ENCODE measurements around the gene PSTPIP1. TPM values are rescaled to one million over a fixed set of nuclear protein-coding genes. Genes with fewer than 3 reads are reported as not detected.

PSTPIP1 gene
- 1 to 10 TPM; 2.5 to 3.6 TPM for polyA plus RNA-seq

- Histone ChIP-seq H3K27ac (ENCODE audit: low read depth in 2 of 2, low read length in 1 of 2) (peak within 1 kb of the TSS; percentile 48 to 74), H3K9me3 (ENCODE audit: control insufficient read depth in 2 of 2, insufficient read depth in 1 of 2, low read depth in 1 of 2, low read length in 1 of 2) (no peaks in the 10 kb centered on the region), H3K36me3 (ENCODE audit: control insufficient read depth in 2 of 2, insufficient read depth in 2 of 2, low read length in 1 of 2) (no peaks in the 10 kb centered on the region), H3K27me3 (ENCODE audit: control insufficient read depth in 1 of 2, insufficient read depth in 2 of 2, low read length in 2 of 2) (no peaks in the 10 kb centered on the region), H3K4me1 (ENCODE audit: control insufficient read depth in 2 of 2, insufficient read depth in 2 of 2, low read length in 1 of 2) (peaks cover 0 to 6% of the 10 kb centered on the region in 2 donors), H3K4me3 (ENCODE audit: low read depth in 1 of 2, low read length in 2 of 2) (peak within 1 kb of the TSS; percentile 2 to 48)
- 33 to 54% methylated on average over 26 to 28 of the region's 28 CpGs for WGBS, 2 donors
Measured at GRCh38 chr15:76994971-76995945, at the start of gene PSTPIP1. TSS of gene PSTPIP1 (plus strand) at chr15:76995126. CDS start at chr15:76995574, 448 bp downstream.

GRCh38 chr15:76945494-76946093 lies 49.3 kb upstream of the PSTPIP1 start:
- no peaks in the 10 kb centered on the region for H3K9me3 ChIP-seq (ENCODE audit: control insufficient read depth in 2 of 2, insufficient read depth in 1 of 2, low read depth in 1 of 2, low read length in 1 of 2)
- H3K27me3 ChIP-seq (ENCODE audit: control insufficient read depth in 1 of 2, insufficient read depth in 2 of 2, low read length in 2 of 2), result no peaks in the 10 kb centered on the region
- peaks cover 0 to under 1% of the 10 kb centered on the region in 2 donors for H3K36me3 ChIP-seq (ENCODE audit: control insufficient read depth in 2 of 2, insufficient read depth in 2 of 2, low read length in 1 of 2)
- WGBS, 2 donors, result 75 to 80% methylated on average over 2 of the region's 2 CpGs
- H3K27ac ChIP-seq (ENCODE audit: low read depth in 2 of 2, low read length in 1 of 2), result no peak overlapping the region
- no peaks in the 10 kb centered on the region for H3K4me1 ChIP-seq (ENCODE audit: control insufficient read depth in 2 of 2, insufficient read depth in 2 of 2, low read length in 1 of 2)
- no peak overlapping the region for H3K4me3 ChIP-seq (ENCODE audit: low read depth in 1 of 2, low read length in 2 of 2)

- Histone ChIP-seq H3K4me3 (ENCODE audit: low read depth in 1 of 2, low read length in 2 of 2) (no peak overlapping the region), H3K36me3 (ENCODE audit: control insufficient read depth in 2 of 2, insufficient read depth in 2 of 2, low read length in 1 of 2) (no peaks in the 10 kb centered on the region), H3K27ac (ENCODE audit: low read depth in 2 of 2, low read length in 1 of 2) (no peak overlapping the region), H3K27me3 (ENCODE audit: control insufficient read depth in 1 of 2, insufficient read depth in 2 of 2, low read length in 2 of 2) (no peaks in the 10 kb centered on the region), H3K4me1 (ENCODE audit: control insufficient read depth in 2 of 2, insufficient read depth in 2 of 2, low read length in 1 of 2) (no peaks in the 10 kb centered on the region), H3K9me3 (ENCODE audit: control insufficient read depth in 2 of 2, insufficient read depth in 1 of 2, low read depth in 1 of 2, low read length in 1 of 2) (no peaks in the 10 kb centered on the region)
- 74 to 85% methylated on average over 3 of the region's 3 CpGs for WGBS, 2 donors
Measured at GRCh38 chr15:76947454-76947853, 47.5 kb upstream of the PSTPIP1 start.

- Histone ChIP-seq H3K4me1 (ENCODE audit: control insufficient read depth in 2 of 2, insufficient read depth in 2 of 2, low read length in 1 of 2) (no peaks in the 10 kb centered on the region), H3K4me3 (ENCODE audit: low read depth in 1 of 2, low read length in 2 of 2) (no peak overlapping the region), H3K27ac (ENCODE audit: low read depth in 2 of 2, low read length in 1 of 2) (no peak overlapping the region), H3K36me3 (ENCODE audit: control insufficient read depth in 2 of 2, insufficient read depth in 2 of 2, low read length in 1 of 2) (no peaks in the 10 kb centered on the region), H3K27me3 (ENCODE audit: control insufficient read depth in 1 of 2, insufficient read depth in 2 of 2, low read length in 2 of 2) (no peaks in the 10 kb centered on the region), H3K9me3 (ENCODE audit: control insufficient read depth in 2 of 2, insufficient read depth in 1 of 2, low read depth in 1 of 2, low read length in 1 of 2) (no peaks in the 10 kb centered on the region)
- 84 to 92% methylated on average over 1 of the region's 1 CpG for WGBS, 2 donors
Measured at GRCh38 chr15:76951220-76951619, 43.7 kb upstream of the PSTPIP1 start.

GRCh38 chr15:76953913-76954312 lies 41.0 kb upstream of the PSTPIP1 start:
- WGBS, 2 donors, result 46 to 60% methylated on average over 3 of the region's 3 CpGs
- H3K9me3 ChIP-seq (ENCODE audit: control insufficient read depth in 2 of 2, insufficient read depth in 1 of 2, low read depth in 1 of 2, low read length in 1 of 2), result no peaks in the 10 kb centered on the region
- no peak overlapping the region for H3K4me3 ChIP-seq (ENCODE audit: low read depth in 1 of 2, low read length in 2 of 2)
- H3K36me3 ChIP-seq (ENCODE audit: control insufficient read depth in 2 of 2, insufficient read depth in 2 of 2, low read length in 1 of 2), result no peaks in the 10 kb centered on the region
- H3K4me1 ChIP-seq (ENCODE audit: control insufficient read depth in 2 of 2, insufficient read depth in 2 of 2, low read length in 1 of 2), result no peaks in the 10 kb centered on the region
- no peak overlapping the region for H3K27ac ChIP-seq (ENCODE audit: low read depth in 2 of 2, low read length in 1 of 2)
- no peaks in the 10 kb centered on the region for H3K27me3 ChIP-seq (ENCODE audit: control insufficient read depth in 1 of 2, insufficient read depth in 2 of 2, low read length in 2 of 2)

- 55 to 68% methylated on average over 2 of the region's 2 CpGs for WGBS, 2 donors
- Histone ChIP-seq H3K4me1 (ENCODE audit: control insufficient read depth in 2 of 2, insufficient read depth in 2 of 2, low read length in 1 of 2) (no peaks in the 10 kb centered on the region), H3K36me3 (ENCODE audit: control insufficient read depth in 2 of 2, insufficient read depth in 2 of 2, low read length in 1 of 2) (no peaks in the 10 kb centered on the region)
Measured at GRCh38 chr15:76954744-76955143, 40.2 kb upstream of the PSTPIP1 start.

GRCh38 chr15:76961268-76962011 lies 33.5 kb upstream of the PSTPIP1 start:
- WGBS, 2 donors, result 75% methylated on average over 6 of the region's 6 CpGs
- Histone ChIP-seq H3K27ac (ENCODE audit: low read depth in 2 of 2, low read length in 1 of 2) (no peak overlapping the region), H3K27me3 (ENCODE audit: control insufficient read depth in 1 of 2, insufficient read depth in 2 of 2, low read length in 2 of 2) (no peaks in the 10 kb centered on the region), H3K36me3 (ENCODE audit: control insufficient read depth in 2 of 2, insufficient read depth in 2 of 2, low read length in 1 of 2) (no peaks in the 10 kb centered on the region), H3K4me3 (ENCODE audit: low read depth in 1 of 2, low read length in 2 of 2) (no peak overlapping the region), H3K9me3 (ENCODE audit: control insufficient read depth in 2 of 2, insufficient read depth in 1 of 2, low read depth in 1 of 2, low read length in 1 of 2) (no peaks in the 10 kb centered on the region), H3K4me1 (ENCODE audit: control insufficient read depth in 2 of 2, insufficient read depth in 2 of 2, low read length in 1 of 2) (no peaks in the 10 kb centered on the region)

More at GRCh38 chr15:76954744-76955143, 40.2 kb upstream of the PSTPIP1 start:
- no peak overlapping the region for H3K27ac ChIP-seq (ENCODE audit: low read depth in 2 of 2, low read length in 1 of 2)
- H3K4me3 ChIP-seq (ENCODE audit: low read depth in 1 of 2, low read length in 2 of 2), result no peak overlapping the region
- no peaks in the 10 kb centered on the region for H3K27me3 ChIP-seq (ENCODE audit: control insufficient read depth in 1 of 2, insufficient read depth in 2 of 2, low read length in 2 of 2)
- no peaks in the 10 kb centered on the region for H3K9me3 ChIP-seq (ENCODE audit: control insufficient read depth in 2 of 2, insufficient read depth in 1 of 2, low read depth in 1 of 2, low read length in 1 of 2)

- Histone ChIP-seq H3K36me3 (ENCODE audit: control insufficient read depth in 2 of 2, insufficient read depth in 2 of 2, low read length in 1 of 2) (no peaks in the 10 kb centered on the region), H3K27ac (ENCODE audit: low read depth in 2 of 2, low read length in 1 of 2) (no peak overlapping the region), H3K27me3 (ENCODE audit: control insufficient read depth in 1 of 2, insufficient read depth in 2 of 2, low read length in 2 of 2) (no peaks in the 10 kb centered on the region), H3K4me3 (ENCODE audit: low read depth in 1 of 2, low read length in 2 of 2) (no peak overlapping the region), H3K4me1 (ENCODE audit: control insufficient read depth in 2 of 2, insufficient read depth in 2 of 2, low read length in 1 of 2) (no peaks in the 10 kb centered on the region), H3K9me3 (ENCODE audit: control insufficient read depth in 2 of 2, insufficient read depth in 1 of 2, low read depth in 1 of 2, low read length in 1 of 2) (no peaks in the 10 kb centered on the region)
- 88 to 90% methylated on average over 9 of the region's 9 CpGs for WGBS, 2 donors
Measured at GRCh38 chr15:76962337-76963013, 32.5 kb upstream of the PSTPIP1 start.

GRCh38 chr15:76963596-76963995 lies 31.3 kb upstream of the PSTPIP1 start:
- H3K27me3 ChIP-seq (ENCODE audit: control insufficient read depth in 1 of 2, insufficient read depth in 2 of 2, low read length in 2 of 2), result no peaks in the 10 kb centered on the region
- no peak overlapping the region for H3K4me3 ChIP-seq (ENCODE audit: low read depth in 1 of 2, low read length in 2 of 2)
- WGBS, 2 donors, result 47 to 48% methylated on average over 9 of the region's 9 CpGs
- no peaks in the 10 kb centered on the region for H3K4me1 ChIP-seq (ENCODE audit: control insufficient read depth in 2 of 2, insufficient read depth in 2 of 2, low read length in 1 of 2)
- no peak overlapping the region for H3K27ac ChIP-seq (ENCODE audit: low read depth in 2 of 2, low read length in 1 of 2)
- H3K9me3 ChIP-seq (ENCODE audit: control insufficient read depth in 2 of 2, insufficient read depth in 1 of 2, low read depth in 1 of 2, low read length in 1 of 2), result no peaks in the 10 kb centered on the region
- H3K36me3 ChIP-seq (ENCODE audit: control insufficient read depth in 2 of 2, insufficient read depth in 2 of 2, low read length in 1 of 2), result no peaks in the 10 kb centered on the region

All from esophagus (tissue), 2 donors.